Stomach (tissue), 4 donors: ENCODE measurements around the gene SPOCK2.

Source experiments
- POLR2A ChIP-seq, 4 donors: fragments of 450-650 bp; IDR thresholded peaks; one replicate each; pipeline ENCODE4 v1.6.1; 2016; ENCODE audit warnings: antibody characterized with exemption in 4 of 4, control low read depth in 2 of 4, mild to moderate bottlenecking in 1 of 4, moderate library complexity in 1 of 4
- TF ChIP-seq, protein P1 (sequence below), 7 experiments: fragments of 450-650 bp in 4 of 7; fragments of 200-600 bp in 3 of 7; sonication (generic) in 3 of 7; IDR thresholded peaks; one replicate each; pipeline ENCODE4 v1.5.1; 2016 to 2019; ENCODE audit warnings: antibody characterized with exemption in 7 of 7, control low read depth in 2 of 7, mild to moderate bottlenecking in 1 of 7

DNA sequence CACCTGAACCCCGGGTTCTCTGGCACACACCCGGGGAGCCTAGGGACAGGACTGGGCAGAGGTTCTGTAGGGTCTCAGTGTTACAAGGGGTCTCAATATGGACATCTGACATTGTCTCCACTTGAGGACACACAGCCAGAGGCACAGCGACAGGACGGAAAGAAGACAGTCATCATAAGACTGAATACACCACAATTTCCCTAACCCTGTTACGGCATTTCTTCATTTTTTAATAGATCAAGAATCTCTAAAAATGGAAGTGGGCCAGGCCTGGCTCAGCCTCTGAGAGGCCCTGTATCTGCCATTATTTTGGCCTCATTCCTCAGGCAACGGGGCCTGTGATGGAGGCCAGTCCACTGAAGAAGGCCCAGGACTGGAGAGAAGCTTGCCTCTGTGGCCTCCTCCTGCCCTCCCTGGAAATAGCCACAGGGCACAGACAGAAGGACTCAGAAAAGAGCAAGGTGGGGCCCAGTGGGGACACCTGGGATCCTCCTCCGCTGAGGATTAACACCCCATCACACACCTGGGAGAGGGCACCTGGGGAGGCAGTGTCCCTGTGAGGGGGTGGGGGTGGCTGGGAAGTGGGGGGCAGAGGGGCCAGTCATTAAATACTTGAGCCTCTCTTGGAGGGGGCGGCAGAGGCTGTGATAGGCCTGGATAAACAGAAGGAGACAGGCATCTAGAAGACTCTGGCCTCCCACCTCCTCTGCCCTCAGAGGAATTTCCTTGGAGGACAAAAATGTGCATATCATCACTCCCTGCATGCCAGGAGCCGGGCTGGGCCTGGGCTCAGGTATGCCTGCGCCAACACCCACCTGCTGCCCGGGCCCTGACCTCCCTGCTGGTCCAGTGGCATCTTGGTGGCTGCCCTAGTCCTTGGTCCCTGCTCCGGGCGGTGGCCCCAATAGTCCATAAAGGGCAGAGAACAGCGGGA, 8.0 kb downstream of the SPOCK2 start:
- TF ChIP-seq, protein P1, sequence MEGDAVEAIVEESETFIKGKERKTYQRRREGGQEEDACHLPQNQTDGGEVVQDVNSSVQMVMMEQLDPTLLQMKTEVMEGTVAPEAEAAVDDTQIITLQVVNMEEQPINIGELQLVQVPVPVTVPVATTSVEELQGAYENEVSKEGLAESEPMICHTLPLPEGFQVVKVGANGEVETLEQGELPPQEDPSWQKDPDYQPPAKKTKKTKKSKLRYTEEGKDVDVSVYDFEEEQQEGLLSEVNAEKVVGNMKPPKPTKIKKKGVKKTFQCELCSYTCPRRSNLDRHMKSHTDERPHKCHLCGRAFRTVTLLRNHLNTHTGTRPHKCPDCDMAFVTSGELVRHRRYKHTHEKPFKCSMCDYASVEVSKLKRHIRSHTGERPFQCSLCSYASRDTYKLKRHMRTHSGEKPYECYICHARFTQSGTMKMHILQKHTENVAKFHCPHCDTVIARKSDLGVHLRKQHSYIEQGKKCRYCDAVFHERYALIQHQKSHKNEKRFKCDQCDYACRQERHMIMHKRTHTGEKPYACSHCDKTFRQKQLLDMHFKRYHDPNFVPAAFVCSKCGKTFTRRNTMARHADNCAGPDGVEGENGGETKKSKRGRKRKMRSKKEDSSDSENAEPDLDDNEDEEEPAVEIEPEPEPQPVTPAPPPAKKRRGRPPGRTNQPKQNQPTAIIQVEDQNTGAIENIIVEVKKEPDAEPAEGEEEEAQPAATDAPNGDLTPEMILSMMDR (IDR thresholded peaks at IDR 0.05) = no peak
- no peak for TF ChIP-seq POLR2A (IDR thresholded peaks at IDR 0.05)
